K562 (cell line): Measurements from ENCODE around the gene NUP50. TPM values are rescaled to one million over a fixed set of nuclear protein-coding genes. Genes with fewer than 3 reads are reported as not detected.
A peak's percentile ranks its signal among the peaks of the same experiment; 100 is the strongest.

Experiments
- CREB1 ChIP-seq, 2 experiments: sonication (generic) in 1 of 2; formaldehyde crosslinking in 1 of 2; IDR thresholded peaks; 2 replicates each; pipeline versions ENCODE4 v1.6.1 to v1.8.0; 2012 to 2022; ENCODE audit warnings: inconsistent platforms in 1 of 2, mild to moderate bottlenecking in 1 of 2, missing genetic modification reagents in 1 of 2, moderate library complexity in 1 of 2
- HDGF ChIP-seq: fragments of 450-650 bp; IDR thresholded peaks from 2 replicates; pipeline ENCODE4 v1.6.1; 2016
- HMGN3 ChIP-seq: IDR thresholded peaks from 2 replicates; pipeline ENCODE4 v1.6.1; 2011; ENCODE audit warnings: borderline replicate concordance, low read depth, mild to moderate bottlenecking, mixed read lengths, low read length; ENCODE audit not compliant: insufficient read length; ENCODE audit errors: extremely low read depth
- LARP7 ChIP-seq: fragments of 450-650 bp; IDR thresholded peaks from 2 replicates; pipeline ENCODE4 v1.6.1; 2016
- MTA1 ChIP-seq: fragments of 450-650 bp; IDR thresholded peaks from 2 replicates; pipeline ENCODE4 v1.6.1; 2017; ENCODE audit warnings: borderline replicate concordance
- NCOA6 ChIP-seq: fragments of 450-650 bp; IDR thresholded peaks from 2 replicates; pipeline ENCODE4 v1.6.1; 2017; ENCODE audit warnings: mild to moderate bottlenecking
- NR2C1 ChIP-seq, 2 experiments: fragments of 450-650 bp; IDR thresholded peaks; 2 replicates each; pipeline ENCODE4 v1.6.1; 2017; ENCODE audit warnings: mild to moderate bottlenecking in 2 of 2, antibody characterized with exemption in 1 of 2, inconsistent platforms in 1 of 2, missing compliant biosample characterization in 1 of 2, missing genetic modification characterization in 1 of 2
- PHF8 ChIP-seq: fragments of 200-600 bp; sonication (generic); IDR thresholded peaks from 2 replicates; pipeline ENCODE4 v1.6.1; 2012; ENCODE audit warnings: mixed run types, mild to moderate bottlenecking, inconsistent platforms, low read length, moderate library complexity, borderline replicate concordance
- POLR2G ChIP-seq: fragments of 200-400 bp; formaldehyde crosslinking; IDR thresholded peaks from 2 replicates; pipeline ENCODE4 v1.6.1; 2017; ENCODE audit warnings: low read depth, mild to moderate bottlenecking, antibody characterized with exemption, low read length, moderate library complexity
- SAFB ChIP-seq: fragments of 200-400 bp; formaldehyde crosslinking; IDR thresholded peaks from 2 replicates; pipeline ENCODE4 v1.6.1; 2017; ENCODE audit warnings: low read depth, low read length, borderline replicate concordance
- SAFB2 ChIP-seq: fragments of 200-400 bp; formaldehyde crosslinking; IDR thresholded peaks from 2 replicates; pipeline ENCODE4 v1.6.1; 2018; ENCODE audit warnings: borderline replicate concordance, low read length, low read depth, moderate library complexity; ENCODE audit not compliant: severe bottlenecking
- TAF9B ChIP-seq: fragments of 450-650 bp; IDR thresholded peaks from 2 replicates; pipeline ENCODE4 v1.6.1; 2018; ENCODE audit warnings: mild to moderate bottlenecking; ENCODE audit not compliant: partially characterized antibody
- TCFL5 ChIP-seq: fragments of 250-450 bp; sonication (Bioruptor Pico); conservative IDR thresholded peaks from 2 replicates; pipeline ENCODE4 v1.6.1; 2021; ENCODE audit warnings: mild to moderate bottlenecking, moderate library complexity, matching md5 sums
- polyA plus RNA-seq, 8 experiments: library from polyadenylated mRNA; depleted of rRNA in 4 of 8; stranded (reverse) in 5 of 8; unstranded in 3 of 8; fragments of >200 nt; fragmentation: Nextera tagmentation in 2 of 8; fragmentation: Illumina TruSeq in 1 of 8; extraction: Ambion mirVana in 2 of 8; extraction: Trizol in 1 of 8; gene quantifications; 2 replicates each; pipeline versions ENCODE4 v1.2.1 to v1.2.3, GENCODE V29; 2011 to 2014; ENCODE audit warnings: inconsistent platforms in 1 of 8, missing spikeins in 1 of 8
- total RNA-seq, 7 experiments: library from RNA; depleted of rRNA in 6 of 7; stranded (reverse); fragments of >200 nt in 6 of 7; fragmentation: Illumina TruSeq in 2 of 7; extraction: Trizol in 2 of 7; gene quantifications; 2 replicates each; pipeline versions ENCODE4 v1.2.1 to v1.2.3, GENCODE V29; 2011 to 2021; ENCODE audit warnings: low replicate concordance in 1 of 7
- TF ChIP-seq, protein P1 (sequence below): sonication (generic); formaldehyde crosslinking; IDR thresholded peaks from 2 replicates; pipeline ENCODE4 v1.8.1; 2023; ENCODE audit warnings: mild to moderate bottlenecking, missing genetic modification reagents
- TF ChIP-seq, protein P2 (sequence below), 2 experiments: fragments of 450-650 bp; formaldehyde crosslinking in 1 of 2; IDR thresholded peaks; 2 replicates each; pipeline versions ENCODE4 v1.4.0 to v1.6.1; 2014 to 2020; ENCODE audit warnings: mild to moderate bottlenecking in 2 of 2, borderline replicate concordance in 1 of 2, low read depth in 1 of 2
- TF ChIP-seq, protein P3 (sequence below): fragments of 450-650 bp; formaldehyde crosslinking; IDR thresholded peaks from 2 replicates; pipeline ENCODE4 v1.4.0; 2022; ENCODE audit warnings: missing genetic modification characterization

NUP50 gene
- total and polyA plus RNA-seq, 9 of the 15 experiments (the other 6 are each of a cell fraction or from before 2014, with no cell fraction given), result 23.8 to 83.7 (median 55.3) TPM

DNA sequence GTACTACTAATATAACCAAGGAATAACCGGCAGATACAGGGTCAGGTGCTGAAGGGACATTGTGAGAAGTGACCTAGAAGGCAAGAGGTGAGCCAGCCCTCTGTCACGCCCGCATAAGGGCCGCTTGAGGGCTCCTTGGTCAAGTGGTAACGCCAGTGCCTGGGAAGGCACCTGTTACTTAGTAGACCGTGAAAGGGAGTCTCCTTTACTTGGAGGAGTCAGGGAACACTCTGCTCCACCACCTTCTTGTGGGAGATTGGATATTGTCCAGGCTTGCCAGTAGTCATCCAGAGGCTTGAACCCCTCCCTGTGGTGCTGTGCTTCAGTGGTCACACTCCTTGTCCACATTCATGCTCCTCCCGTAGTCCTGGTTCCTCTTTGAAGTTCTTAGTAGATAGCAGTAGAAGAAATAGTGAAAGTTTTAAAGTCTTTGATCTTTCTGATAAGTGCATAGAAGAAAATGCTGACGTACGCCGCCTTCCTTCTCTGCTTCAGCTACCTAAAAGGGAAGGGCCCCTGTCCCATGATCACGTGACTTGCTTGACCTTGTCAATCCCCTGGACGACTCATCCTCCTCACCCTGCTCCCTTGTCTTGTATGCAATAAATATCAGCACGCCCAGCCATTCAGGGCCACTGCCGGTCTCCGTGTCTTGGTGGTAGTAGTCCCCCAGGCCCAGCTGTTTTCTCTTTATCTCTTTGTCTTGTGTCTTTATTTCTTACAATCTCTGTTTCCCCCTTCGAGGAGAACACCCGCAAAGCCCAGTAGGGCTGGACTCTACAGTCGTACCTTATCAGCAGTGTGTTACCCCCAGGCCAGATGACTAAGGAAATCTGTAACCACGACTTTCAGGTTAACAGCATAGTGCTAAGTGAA is 6.1 kb downstream of the NUP50 start (continued):
- TF ChIP-seq, protein P1, sequence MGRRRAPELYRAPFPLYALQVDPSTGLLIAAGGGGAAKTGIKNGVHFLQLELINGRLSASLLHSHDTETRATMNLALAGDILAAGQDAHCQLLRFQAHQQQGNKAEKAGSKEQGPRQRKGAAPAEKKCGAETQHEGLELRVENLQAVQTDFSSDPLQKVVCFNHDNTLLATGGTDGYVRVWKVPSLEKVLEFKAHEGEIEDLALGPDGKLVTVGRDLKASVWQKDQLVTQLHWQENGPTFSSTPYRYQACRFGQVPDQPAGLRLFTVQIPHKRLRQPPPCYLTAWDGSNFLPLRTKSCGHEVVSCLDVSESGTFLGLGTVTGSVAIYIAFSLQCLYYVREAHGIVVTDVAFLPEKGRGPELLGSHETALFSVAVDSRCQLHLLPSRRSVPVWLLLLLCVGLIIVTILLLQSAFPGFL (CRISPR knock-in tag), result no peak
- no peak for TF ChIP-seq POLR2G
- no peak for TF ChIP-seq SAFB
- TF ChIP-seq CREB1 (IDR thresholded peaks at IDR 0.05), result no peak
- TF ChIP-seq CREB1 (CRISPR knock-in tag; IDR thresholded peaks at IDR 0.05), result no peak
- no peak for TF ChIP-seq HMGN3
- TF ChIP-seq TCFL5 (CRISPR knock-in tag), result no peak
- 0 out of 2 replicates have a peak, but pooled peaks have one; percentile 38 for TF ChIP-seq MTA1
- peak; percentile 47; the same call in 1 of the 2 replicates for TF ChIP-seq NR2C1 (IDR thresholded peaks at IDR 0.05)
- TF ChIP-seq NR2C1 (tag; IDR thresholded peaks at IDR 0.05), result peak; percentile 47; the same call in 1 of the 2 replicates
- TF ChIP-seq PHF8, result no peak
- no peak for TF ChIP-seq TAF9B
- TF ChIP-seq, protein P2, sequence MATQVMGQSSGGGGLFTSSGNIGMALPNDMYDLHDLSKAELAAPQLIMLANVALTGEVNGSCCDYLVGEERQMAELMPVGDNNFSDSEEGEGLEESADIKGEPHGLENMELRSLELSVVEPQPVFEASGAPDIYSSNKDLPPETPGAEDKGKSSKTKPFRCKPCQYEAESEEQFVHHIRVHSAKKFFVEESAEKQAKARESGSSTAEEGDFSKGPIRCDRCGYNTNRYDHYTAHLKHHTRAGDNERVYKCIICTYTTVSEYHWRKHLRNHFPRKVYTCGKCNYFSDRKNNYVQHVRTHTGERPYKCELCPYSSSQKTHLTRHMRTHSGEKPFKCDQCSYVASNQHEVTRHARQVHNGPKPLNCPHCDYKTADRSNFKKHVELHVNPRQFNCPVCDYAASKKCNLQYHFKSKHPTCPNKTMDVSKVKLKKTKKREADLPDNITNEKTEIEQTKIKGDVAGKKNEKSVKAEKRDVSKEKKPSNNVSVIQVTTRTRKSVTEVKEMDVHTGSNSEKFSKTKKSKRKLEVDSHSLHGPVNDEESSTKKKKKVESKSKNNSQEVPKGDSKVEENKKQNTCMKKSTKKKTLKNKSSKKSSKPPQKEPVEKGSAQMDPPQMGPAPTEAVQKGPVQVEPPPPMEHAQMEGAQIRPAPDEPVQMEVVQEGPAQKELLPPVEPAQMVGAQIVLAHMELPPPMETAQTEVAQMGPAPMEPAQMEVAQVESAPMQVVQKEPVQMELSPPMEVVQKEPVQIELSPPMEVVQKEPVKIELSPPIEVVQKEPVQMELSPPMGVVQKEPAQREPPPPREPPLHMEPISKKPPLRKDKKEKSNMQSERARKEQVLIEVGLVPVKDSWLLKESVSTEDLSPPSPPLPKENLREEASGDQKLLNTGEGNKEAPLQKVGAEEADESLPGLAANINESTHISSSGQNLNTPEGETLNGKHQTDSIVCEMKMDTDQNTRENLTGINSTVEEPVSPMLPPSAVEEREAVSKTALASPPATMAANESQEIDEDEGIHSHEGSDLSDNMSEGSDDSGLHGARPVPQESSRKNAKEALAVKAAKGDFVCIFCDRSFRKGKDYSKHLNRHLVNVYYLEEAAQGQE (IDR thresholded peaks at IDR 0.05; ENCODE audit: borderline replicate concordance), result no peak
- TF ChIP-seq, protein P2 (CRISPR knock-in tag; IDR thresholded peaks at IDR 0.05; ENCODE audit: low read depth), result no peak
- TF ChIP-seq LARP7, result no peak
- no peak for TF ChIP-seq HDGF
- no peak for TF ChIP-seq NCOA6
- TF ChIP-seq SAFB2, result no peak
- TF ChIP-seq, protein P3, sequence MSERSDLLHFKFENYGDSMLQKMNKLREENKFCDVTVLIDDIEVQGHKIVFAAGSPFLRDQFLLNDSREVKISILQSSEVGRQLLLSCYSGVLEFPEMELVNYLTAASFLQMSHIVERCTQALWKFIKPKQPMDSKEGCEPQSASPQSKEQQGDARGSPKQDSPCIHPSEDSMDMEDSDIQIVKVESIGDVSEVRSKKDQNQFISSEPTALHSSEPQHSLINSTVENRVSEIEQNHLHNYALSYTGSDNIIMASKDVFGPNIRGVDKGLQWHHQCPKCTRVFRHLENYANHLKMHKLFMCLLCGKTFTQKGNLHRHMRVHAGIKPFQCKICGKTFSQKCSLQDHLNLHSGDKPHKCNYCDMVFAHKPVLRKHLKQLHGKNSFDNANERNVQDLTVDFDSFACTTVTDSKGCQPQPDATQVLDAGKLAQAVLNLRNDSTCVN (CRISPR knock-in tag), result no peak
